ENCODE measurements around the gene IL13RA1. TPM values are rescaled to one million over a fixed set of nuclear protein-coding genes. Genes with fewer than 3 reads are reported as not detected.

IL13RA1 gene
- total and polyA plus RNA-seq, 2 of the 13 experiments (the other 11 are each of a cell fraction or from before 2014, with no cell fraction given) = 56.6 to 73.5 TPM

GRCh38 chrX:118740276-118740889, 13.0 kb downstream of the IL13RA1 start (continued):
- TF ChIP-seq HINFP (CRISPR knock-in tag; IDR thresholded peaks at IDR 0.05; ENCODE audit: low read depth) (no peak), YY1 (IDR thresholded peaks at IDR 0.05; ENCODE audit: insufficient read depth, insufficient replicate concordance, low read depth, low read length) (no peak), REPIN1 (CRISPR knock-in tag; IDR thresholded peaks at IDR 0.05; ENCODE audit: borderline replicate concordance, low read depth) (no peak), ETV6 (CRISPR knock-in tag; conservative IDR thresholded peaks at IDR 0.05) (no peak)

- in situ Hi-C loops (cut with HindIII; ENCODE audit: extremely low pct_ligation_motif_present, low pct_unique_long_range_greater_than_20kb) (no loop called here), intact Hi-C loops (cut with micrococcal nuclease; ENCODE audit: unreplicated experiment) (no loop called here)
- DNase-seq (ENCODE audit: low spot score) = no peak
- H3K36me3 ChIP-seq (replicated peaks in 1 of 2; ENCODE audit: control insufficient read depth in 1 of 2, insufficient read depth in 2 of 2, low read length in 2 of 2) = peaks cover 0 to 14% of the 10 kb centered on the region in 2 experiments; a peak in 3 of 5 replicates
- H2AFZ ChIP-seq (ENCODE audit: low read length) = no peak overlapping the region
- peaks cover 20% of the 10 kb centered on the region for H3K79me2 ChIP-seq (ENCODE audit: insufficient read depth, low read length)
- no peak overlapping the region for H3K27ac ChIP-seq (ENCODE audit: extremely low read length, insufficient read depth, low read length)
- H3K9ac ChIP-seq (ENCODE audit: insufficient read depth, low read depth, low read length) = no peak overlapping the region
- no peak overlapping the region for H3K4me2 ChIP-seq (ENCODE audit: low read depth, low read length)
- H3K4me1 ChIP-seq (ENCODE audit: insufficient read depth, low read length) = peaks cover 25% of the 10 kb centered on the region; the same call in 1 of the 2 replicates
- BruUV-seq (replicated peaks) = no TSS peak
- no peak for ATAC-seq
- H3K27me3 ChIP-seq (ENCODE audit: control insufficient read depth in 1 of 2, insufficient read depth in 2 of 2, low read length in 2 of 2) = no peaks in the 10 kb centered on the region
- H3K9me3 ChIP-seq (ENCODE audit: low read length) = no peaks in the 10 kb centered on the region
- 100% methylated on average over 1 of the region's 2 CpGs for WGBS (ENCODE audit: low lambda C conversion rate)
- no peaks in the 10 kb centered on the region for H4K20me1 ChIP-seq (ENCODE audit: insufficient read depth, low read length)
- FAIRE-seq = no peak
- TF ChIP-seq ZNF749 (CRISPR knock-in tag; IDR thresholded peaks at IDR 0.05; ENCODE audit: borderline replicate concordance) (no peak), DBP (CRISPR knock-in tag; IDR thresholded peaks at IDR 0.05; ENCODE audit: not compliant biosample characterization) (no peak), ZKSCAN1 (IDR thresholded peaks at IDR 0.05; ENCODE audit: low read length) (no peak), ZNF563 (CRISPR knock-in tag; IDR thresholded peaks at IDR 0.05) (no peak), ZNF784 (CRISPR knock-in tag; IDR thresholded peaks at IDR 0.05; ENCODE audit: borderline replicate concordance) (no peak), SIX1 (CRISPR knock-in tag; IDR thresholded peaks at IDR 0.05; ENCODE audit: borderline replicate concordance) (no peak)
- ChIA-PET POLR2A (no interaction called here), CTCF (ENCODE audit: low intra/inter-chr PET ratio, low total read pairs) (no interaction called here)
- no peak overlapping the region for H3K4me3 ChIP-seq (replicated peaks in 1 of 3; ENCODE audit: insufficient read depth in 1 of 3, low read depth in 2 of 3, low read length in 3 of 3)
Observed at GRCh38 chrX:118742176-118742575, 14.8 kb downstream of the IL13RA1 start.
